ENCODE measurements around the gene PSG1. TPM values are rescaled to one million over a fixed set of nuclear protein-coding genes. Genes with fewer than 3 reads are reported as not detected.

PSG1 gene
- polyA plus RNA-seq, 1 donor, result not detected

DNA sequence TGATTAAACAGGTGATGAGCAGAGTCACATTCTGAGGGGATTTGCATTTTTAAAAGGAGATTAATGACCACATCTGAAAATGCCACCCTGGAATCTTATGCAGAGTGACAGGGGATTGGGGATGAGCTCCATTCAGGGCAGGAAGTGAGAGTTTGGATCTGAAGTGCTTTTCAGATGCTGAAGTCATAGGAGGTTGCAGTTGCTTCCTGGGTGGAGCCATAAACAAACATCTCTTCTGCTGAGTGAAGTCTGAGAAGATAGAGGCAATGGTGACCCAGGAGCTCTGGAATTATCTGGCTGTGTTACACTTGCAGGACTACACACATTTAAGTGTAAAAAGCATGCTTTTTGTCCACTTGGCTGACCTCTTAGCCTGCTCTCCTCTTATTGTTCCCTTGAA is 62.6 kb downstream of the PSG1 start:
- DNase-seq, result no peak

Other genes starting within 250 kb of the PSG1 start
- gene PSG3, start 139.2 kb downstream of the PSG1 start, polyA plus RNA-seq (ENCODE audit: insufficient read length), result not detected
- not detected for gene PSG8, start 114.0 kb downstream of the PSG1 start, polyA plus RNA-seq (ENCODE audit: insufficient read length)
- not detected for gene PSG6, start 38.2 kb upstream of the PSG1 start, polyA plus RNA-seq (ENCODE audit: insufficient read length)
- gene PSG7, start 57.5 kb upstream of the PSG1 start, polyA plus RNA-seq (ENCODE audit: insufficient read length), result not detected
- gene PSG11, start 146.8 kb upstream of the PSG1 start, polyA plus RNA-seq (ENCODE audit: insufficient read length), result 2.7 TPM
- not detected for gene PSG2, start 203.0 kb upstream of the PSG1 start, polyA plus RNA-seq (ENCODE audit: insufficient read length)

Measured in hindlimb muscle (tissue), 1 donor.